RWPE2 (cell line): Measurements from ENCODE around the gene DOCK9.

Experiments used
- ATAC-seq: fragments of 200-7000 bp; cut with Tn5 transposase; 3 replicates; pipeline ENCODE4 v1.9.1; 2021; ENCODE audit warnings: low read depth
- DNase-seq: peaks from one replicate; pipeline ENCODE4 v3.0.0-alpha.2; 2020; ENCODE audit warnings: low spot score
- H3K27ac ChIP-seq: fragments of 450-650 bp; 2 replicates; pipeline ENCODE4 v1.5.1; 2017; ENCODE audit warnings: mild to moderate bottlenecking; ENCODE audit not compliant: poor library complexity, severe bottlenecking
- H3K27me3 ChIP-seq: fragments of 250-450 bp; sonication (Bioruptor Pico); 2 replicates; pipeline ENCODE4 v1.5.1; 2021; ENCODE audit warnings: mild to moderate bottlenecking, moderate library complexity; ENCODE audit not compliant: insufficient read depth, poor library complexity, severe bottlenecking
- H3K36me3 ChIP-seq: fragments of 250-450 bp; sonication (Bioruptor Pico); 2 replicates; pipeline ENCODE4 v1.5.1; 2020; ENCODE audit warnings: low read depth, mild to moderate bottlenecking, moderate library complexity
- H3K4me1 ChIP-seq: fragments of 250-450 bp; sonication (Bioruptor Pico); 2 replicates; pipeline ENCODE4 v1.5.1; 2021; ENCODE audit warnings: mild to moderate bottlenecking, moderate library complexity; ENCODE audit not compliant: insufficient read depth, poor library complexity, severe bottlenecking
- H3K4me3 ChIP-seq: fragments of 250-450 bp; sonication (Bioruptor Pico); 2 replicates; pipeline ENCODE4 v1.5.1; 2021; ENCODE audit warnings: mild to moderate bottlenecking, moderate library complexity; ENCODE audit not compliant: severe bottlenecking
- H3K9me3 ChIP-seq: fragments of 250-450 bp; sonication (Bioruptor Pico); 2 replicates; pipeline ENCODE4 v1.5.1; 2021; ENCODE audit warnings: mild to moderate bottlenecking, moderate library complexity; ENCODE audit not compliant: severe bottlenecking
- TF ChIP-seq, protein P1 (sequence below): fragments of 450-650 bp; IDR thresholded peaks from one replicate; pipeline ENCODE4 v1.5.1; 2017; ENCODE audit warnings: mild to moderate bottlenecking, moderate library complexity; ENCODE audit not compliant: poor library complexity, severe bottlenecking

DOCK9 gene

DNA sequence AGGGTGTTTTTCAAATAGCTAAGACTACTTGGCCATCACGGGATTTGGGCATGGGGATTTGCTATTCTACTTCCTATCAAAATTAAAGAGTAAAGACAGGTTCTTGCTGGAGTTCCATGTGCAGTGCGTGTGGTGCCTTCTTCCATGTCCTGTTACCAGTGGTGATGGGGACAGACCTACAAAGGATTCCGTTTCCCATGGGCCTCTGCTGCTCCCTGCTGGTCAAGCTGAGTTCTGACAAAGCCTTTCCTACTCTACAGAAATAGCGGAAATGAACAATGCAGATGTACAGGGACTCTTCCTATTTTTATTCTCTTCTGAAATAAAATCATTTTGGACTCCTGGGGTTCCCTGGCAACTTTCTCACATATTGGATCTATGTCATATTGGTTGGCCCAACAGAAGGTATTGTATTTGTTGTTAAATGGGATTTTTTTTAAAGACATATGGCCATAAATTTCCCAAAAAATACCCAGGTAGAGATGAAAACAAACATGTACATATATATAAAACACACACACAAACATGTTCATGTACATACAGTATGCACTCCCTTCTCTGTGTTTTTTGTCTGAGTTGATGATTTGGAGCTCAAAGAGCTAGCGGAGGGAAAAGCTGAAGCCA is 134.9 kb downstream of the DOCK9 start:
- H3K27ac ChIP-seq = no peak overlapping the region
- ATAC-seq (peak; percentile 61), DNase-seq (no peak)

DNA sequence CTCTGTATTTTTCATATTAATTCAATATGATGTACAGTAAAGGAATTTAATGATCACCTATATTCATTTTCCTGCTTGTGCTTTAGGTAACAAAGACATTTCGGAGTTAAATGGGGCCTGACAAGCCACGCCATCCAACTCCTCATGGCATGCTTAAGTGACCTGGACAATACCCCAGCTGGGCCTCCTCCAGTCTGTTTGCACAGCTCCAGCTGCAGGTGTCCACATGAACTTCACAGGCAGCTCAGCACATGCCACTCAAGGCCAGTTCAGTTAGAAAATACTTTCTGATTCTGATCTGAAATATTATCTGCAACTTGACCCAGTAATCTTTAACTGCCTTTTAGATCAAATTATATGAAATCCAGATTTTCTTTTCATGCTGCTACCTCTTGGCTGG is 135.8 kb downstream of the DOCK9 start:
- no peak for DNase-seq
- no peak for ATAC-seq
- TF ChIP-seq, protein P1, sequence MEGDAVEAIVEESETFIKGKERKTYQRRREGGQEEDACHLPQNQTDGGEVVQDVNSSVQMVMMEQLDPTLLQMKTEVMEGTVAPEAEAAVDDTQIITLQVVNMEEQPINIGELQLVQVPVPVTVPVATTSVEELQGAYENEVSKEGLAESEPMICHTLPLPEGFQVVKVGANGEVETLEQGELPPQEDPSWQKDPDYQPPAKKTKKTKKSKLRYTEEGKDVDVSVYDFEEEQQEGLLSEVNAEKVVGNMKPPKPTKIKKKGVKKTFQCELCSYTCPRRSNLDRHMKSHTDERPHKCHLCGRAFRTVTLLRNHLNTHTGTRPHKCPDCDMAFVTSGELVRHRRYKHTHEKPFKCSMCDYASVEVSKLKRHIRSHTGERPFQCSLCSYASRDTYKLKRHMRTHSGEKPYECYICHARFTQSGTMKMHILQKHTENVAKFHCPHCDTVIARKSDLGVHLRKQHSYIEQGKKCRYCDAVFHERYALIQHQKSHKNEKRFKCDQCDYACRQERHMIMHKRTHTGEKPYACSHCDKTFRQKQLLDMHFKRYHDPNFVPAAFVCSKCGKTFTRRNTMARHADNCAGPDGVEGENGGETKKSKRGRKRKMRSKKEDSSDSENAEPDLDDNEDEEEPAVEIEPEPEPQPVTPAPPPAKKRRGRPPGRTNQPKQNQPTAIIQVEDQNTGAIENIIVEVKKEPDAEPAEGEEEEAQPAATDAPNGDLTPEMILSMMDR = no peak

More for the DNA sequence above, 134.9 kb downstream of the DOCK9 start:
- Histone ChIP-seq H3K4me1 (no peaks in the 10 kb centered on the region), H3K36me3 (peaks cover 20% of the 10 kb centered on the region), H3K27me3 (no peaks in the 10 kb centered on the region), H3K4me3 (no peak overlapping the region), H3K9me3 (no peaks in the 10 kb centered on the region)
- TF ChIP-seq, protein P1 = peak; percentile 91

DNA sequence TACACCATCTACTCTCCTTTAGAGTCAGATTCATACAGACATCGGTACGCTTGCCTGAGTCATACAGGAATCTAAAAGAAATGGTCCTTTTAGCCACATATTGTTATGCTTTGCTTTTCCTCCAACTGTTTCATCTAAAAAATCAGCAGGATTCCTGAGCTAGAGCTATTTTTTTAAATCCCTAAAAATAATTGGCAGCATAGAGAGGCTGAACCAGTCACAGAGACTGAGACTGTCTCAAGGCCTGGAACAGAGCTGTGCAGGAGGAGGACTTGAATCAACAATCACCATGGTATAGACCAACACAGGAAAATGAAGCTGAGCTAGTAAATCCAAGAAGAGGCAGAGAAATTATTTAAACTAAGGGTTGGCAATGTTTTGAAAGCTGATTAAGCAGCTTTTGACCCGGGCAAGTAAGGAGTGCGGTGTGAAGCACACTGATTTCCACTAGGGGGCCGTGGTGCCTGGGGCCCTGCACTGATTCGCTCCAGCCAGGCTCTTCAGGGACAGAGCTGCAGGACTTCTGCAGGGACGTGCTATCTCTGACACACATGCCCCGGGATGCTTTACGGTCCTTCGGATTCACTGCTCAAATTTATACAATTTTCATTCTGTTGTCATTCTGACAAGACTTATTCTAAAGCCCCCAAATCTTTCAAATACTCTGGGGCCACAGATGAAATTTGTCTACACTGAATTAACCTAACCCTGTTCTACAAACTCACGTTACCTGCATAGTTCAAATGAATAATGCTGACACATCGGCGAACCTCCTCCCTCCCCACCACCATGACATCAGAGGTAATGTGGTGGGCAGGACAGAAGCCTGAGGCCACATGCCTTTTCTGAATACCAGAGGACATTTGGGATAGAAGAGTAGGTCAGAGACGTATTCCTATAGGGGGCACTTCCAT is 137.8 kb downstream of the DOCK9 start:
- TF ChIP-seq, protein P1 = peak; percentile 86
- ATAC-seq (peak; percentile 97), DNase-seq (no peak)
- no peaks in the 10 kb centered on the region for H3K9me3 ChIP-seq
- H3K36me3 ChIP-seq = peaks cover 9% of the 10 kb centered on the region
- no peak overlapping the region for H3K27ac ChIP-seq
- H3K4me1 ChIP-seq = peaks cover 1% of the 10 kb centered on the region
- no peaks in the 10 kb centered on the region for H3K27me3 ChIP-seq
- no peak overlapping the region for H3K4me3 ChIP-seq

More for the DNA sequence above, 135.8 kb downstream of the DOCK9 start:
- no peak overlapping the region for H3K27ac ChIP-seq
- no peak overlapping the region for H3K4me3 ChIP-seq
- no peaks in the 10 kb centered on the region for H3K4me1 ChIP-seq
- H3K9me3 ChIP-seq = no peaks in the 10 kb centered on the region
- peaks cover 17% of the 10 kb centered on the region for H3K36me3 ChIP-seq
- no peaks in the 10 kb centered on the region for H3K27me3 ChIP-seq

DNA sequence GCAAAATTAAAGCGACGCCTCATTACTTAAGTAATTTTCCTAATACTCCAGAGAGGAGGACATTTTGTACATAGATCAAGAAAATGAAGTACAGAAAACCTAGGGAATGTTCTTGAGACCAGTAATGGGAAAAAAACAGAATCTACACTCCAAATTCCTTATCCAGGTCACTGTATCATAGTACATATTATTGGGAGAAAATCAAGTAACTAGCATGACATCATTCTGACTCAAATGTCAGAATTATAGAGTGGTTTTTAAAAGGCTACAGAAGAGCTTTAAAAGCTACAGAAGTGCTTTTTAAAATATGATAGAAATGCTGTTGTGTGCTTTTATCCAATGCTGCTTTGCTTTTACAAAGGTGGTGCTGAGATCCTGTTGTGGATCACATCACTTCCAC is 139.1 kb downstream of the DOCK9 start:
- Histone ChIP-seq H3K27ac (no peak overlapping the region), H3K4me3 (no peak overlapping the region), H3K9me3 (no peaks in the 10 kb centered on the region), H3K4me1 (peaks cover 10% of the 10 kb centered on the region), H3K27me3 (no peaks in the 10 kb centered on the region), H3K36me3 (peaks cover 18% of the 10 kb centered on the region)
- DNase-seq (no peak), ATAC-seq (no peak)
- TF ChIP-seq, protein P1 = no peak

DNA sequence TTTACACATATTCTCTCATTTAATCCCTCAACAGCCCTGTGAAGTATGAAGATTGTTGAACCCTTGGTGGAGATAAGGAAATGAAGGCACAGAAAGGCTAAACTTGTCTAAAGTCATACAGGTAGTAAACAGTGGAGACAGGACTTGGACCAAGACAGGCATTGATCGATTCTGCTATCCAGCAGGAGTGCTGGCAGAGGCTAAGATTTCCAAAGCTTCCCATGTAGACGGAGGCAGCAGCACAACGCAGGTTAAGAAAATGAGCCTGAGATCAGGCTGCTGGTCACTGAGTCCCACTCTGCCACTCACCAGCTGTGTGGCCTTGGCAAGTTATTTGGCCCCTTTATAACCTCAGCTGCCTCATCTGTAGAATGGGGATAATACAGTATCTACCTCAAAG is 140.0 kb downstream of the DOCK9 start:
- TF ChIP-seq, protein P1 = no peak
- H3K4me1 ChIP-seq = peaks cover 10% of the 10 kb centered on the region

More for the DNA sequence above, 140.0 kb downstream of the DOCK9 start:
- ATAC-seq = no peak
- Histone ChIP-seq H3K9me3 (no peaks in the 10 kb centered on the region), H3K36me3 (peaks cover 21% of the 10 kb centered on the region), H3K27me3 (no peaks in the 10 kb centered on the region), H3K27ac (no peak overlapping the region), H3K4me3 (no peak overlapping the region)
- no peak for DNase-seq
